ENCODE data around the gene MEPCE. TPM values are rescaled to one million over a fixed set of nuclear protein-coding genes. Genes with fewer than 3 reads are reported as not detected.

MEPCE gene
- polyA plus RNA-seq, 6 donors from 2014 or later, result 10.9 to 24.6 (median 19.5) TPM

- no peak for ATAC-seq (ENCODE audit: low read depth in 2 of 2)
- Mint-ChIP-seq H3K27me3 (no peaks in the 10 kb centered on the region), H3K27ac (peak overlapping the region; percentile 29 to 98 (median 81)), H3K9me3 (no peaks in the 10 kb centered on the region), H3K36me3 (peaks cover 0 to 8% of the 10 kb centered on the region in 2 donors), H3K4me1 (peaks cover 43 to 58% (median 54%) of the 10 kb centered on the region in 3 donors), H3K4me3 (peak overlapping the region; percentile 90 to 99 (median 96))
- no peak for DNase-seq
Observed at GRCh38 chr7:100477871-100478267, 48.2 kb downstream of the MEPCE start.

GRCh38 chr7:100478958-100479660, 49.5 kb downstream of the MEPCE start, which contains the start of gene TSC22D4:
TSS of gene TSC22D4 (minus strand) at chr7:100479214. CDS start at chr7:100478038, 1,176 bp downstream.
- Mint-ChIP-seq H3K4me1 (peaks cover 36 to 48% (median 43%) of the 10 kb centered on the region in 3 donors), H3K27me3 (no peaks in the 10 kb centered on the region)

GRCh38 chr7:100481466-100481865, 51.8 kb downstream of the MEPCE start:
- no peak for DNase-seq
- H3K4me1 Mint-ChIP-seq, result peaks cover 24 to 31% (median 29%) of the 10 kb centered on the region in 3 donors
- H3K36me3 Mint-ChIP-seq, result peaks cover 0 to 8% of the 10 kb centered on the region in 2 donors
- H3K9me3 Mint-ChIP-seq, result no peaks in the 10 kb centered on the region
- peaks cover 0 to 10% (median 9%) of the 10 kb centered on the region in 3 donors for H3K27me3 Mint-ChIP-seq
- peak overlapping the region in 6 of 8 donors; percentile 6 to 99 (median 42) for H3K4me3 Mint-ChIP-seq
- peak overlapping the region in 1 of 6 donors; percentile 38 for H3K27ac Mint-ChIP-seq
- ATAC-seq (ENCODE audit: low read depth in 2 of 2), result no peak

More at GRCh38 chr7:100478958-100479660, 49.5 kb downstream of the MEPCE start, which contains the start of gene TSC22D4:
- H3K9me3 Mint-ChIP-seq, result no peaks in the 10 kb centered on the region
- ATAC-seq (ENCODE audit: low read depth in 2 of 2), result peak; percentile 67 to 71
- DNase-seq, result peak; percentile 86
- H3K36me3 Mint-ChIP-seq, result peaks cover 0 to 8% of the 10 kb centered on the region in 2 donors
- peak within 1 kb of the TSS; percentile 90 to 99 (median 96) for H3K4me3 Mint-ChIP-seq
- peak within 1 kb of the TSS; percentile 89 to 98 (median 94) for H3K27ac Mint-ChIP-seq

- Mint-ChIP-seq H3K4me3 (peak overlapping the region; percentile 82 to 99 (median 84)), H3K36me3 (no peaks in the 10 kb centered on the region), H3K27me3 (peaks cover 0 to 10% (median 10%) of the 10 kb centered on the region in 3 donors), H3K27ac (peak overlapping the region in 3 of 6 donors; percentile 21 to 69 (median 56)), H3K4me1 (peaks cover 13 to 24% (median 20%) of the 10 kb centered on the region in 3 donors), H3K9me3 (no peaks in the 10 kb centered on the region)
- ATAC-seq (ENCODE audit: low read depth in 2 of 2) (no peak), DNase-seq (no peak)
Observed at GRCh38 chr7:100482728-100483089, 53.1 kb downstream of the MEPCE start.

GRCh38 chr7:100483090-100483721, 53.6 kb downstream of the MEPCE start:
- Mint-ChIP-seq H3K27me3 (peaks cover 0 to 10% (median 10%) of the 10 kb centered on the region in 3 donors), H3K4me1 (peaks cover 13 to 21% (median 17%) of the 10 kb centered on the region in 3 donors), H3K9me3 (no peaks in the 10 kb centered on the region), H3K36me3 (no peaks in the 10 kb centered on the region), H3K27ac (peak overlapping the region in 2 of 6 donors; percentile 21 to 56), H3K4me3 (peak overlapping the region; percentile 82 to 99 (median 84))
- ATAC-seq (ENCODE audit: low read depth in 2 of 2) (peak; percentile 67 to 68), DNase-seq (peak; percentile 84)

Other genes with a start within 250 kb of the MEPCE start
- 10 to 100 TPM; 37.5 to 67.4 (median 56.4) TPM for gene PVRIG, start 209.9 kb upstream of the MEPCE start, polyA plus RNA-seq (ENCODE audit: low read depth in 6 of 6)
- 10 to 100 TPM in 1 of 6 donors, 1 to 10 TPM in 5; 5.0 to 10.3 (median 8.5) TPM for gene SPDYE3, start 122.1 kb upstream of the MEPCE start, polyA plus RNA-seq (ENCODE audit: low read depth in 6 of 6)
- gene PILRB, start 71.7 kb upstream of the MEPCE start, polyA plus RNA-seq (ENCODE audit: low read depth in 6 of 6), result 10 to 100 TPM in 2 of 6 donors, 1 to 10 TPM in 4; 3.5 to 28.7 (median 7.0) TPM
- gene PILRA, start 56.3 kb upstream of the MEPCE start, polyA plus RNA-seq (ENCODE audit: low read depth in 6 of 6), result 1 to 10 TPM in 1 of 6 donors, under 1 TPM in 4, not detected in 1; 0.53 to 1.8 (median 0.53) TPM
- gene ZCWPW1, start 1.1 kb upstream of the MEPCE start, polyA plus RNA-seq (ENCODE audit: low read depth in 6 of 6), result 10 to 100 TPM in 5 of 6 donors, 1 to 10 TPM in 1; 9.4 to 24.9 (median 13.3) TPM
- gene PPP1R35, start 6.7 kb downstream of the MEPCE start, polyA plus RNA-seq (ENCODE audit: low read depth in 6 of 6), result 10 to 100 TPM; 21.8 to 46.8 (median 27.5) TPM
- under 1 TPM in 1 of 6 donors, not detected in 5; 0.45 TPM for gene SPACDR, start 34.4 kb downstream of the MEPCE start, polyA plus RNA-seq (ENCODE audit: low read depth in 6 of 6)
- 10 to 100 TPM; 17.5 to 23.6 (median 20.7) TPM for gene TSC22D4, start 49.4 kb downstream of the MEPCE start, polyA plus RNA-seq (ENCODE audit: low read depth in 6 of 6)
- gene NYAP1, start 54.1 kb downstream of the MEPCE start, polyA plus RNA-seq (ENCODE audit: low read depth in 6 of 6), result not detected
- gene AGFG2, start 109.4 kb downstream of the MEPCE start, polyA plus RNA-seq (ENCODE audit: low read depth in 6 of 6), result 1 to 10 TPM in 5 of 6 donors, not detected in 1; 3.1 to 5.9 (median 4.1) TPM
- not detected for gene SAP25, start 144.1 kb downstream of the MEPCE start, polyA plus RNA-seq (ENCODE audit: low read depth in 6 of 6)
- gene LRCH4, start 156.3 kb downstream of the MEPCE start, polyA plus RNA-seq (ENCODE audit: low read depth in 6 of 6), result 100 to 1,000 TPM in 4 of 6 donors, 10 to 100 TPM in 2; 81.4 to 172 (median 106) TPM
- gene FBXO24, start 156.5 kb downstream of the MEPCE start, polyA plus RNA-seq (ENCODE audit: low read depth in 6 of 6), result 1 to 10 TPM in 2 of 6 donors, under 1 TPM in 3, not detected in 1; 0.13 to 1.7 (median 0.89) TPM
- 1 to 10 TPM in 1 of 6 donors, under 1 TPM in 4, not detected in 1; 0.23 to 1.1 (median 0.86) TPM for gene PCOLCE, start 172.5 kb downstream of the MEPCE start, polyA plus RNA-seq (ENCODE audit: low read depth in 6 of 6)
- gene MOSPD3, start 182.7 kb downstream of the MEPCE start, polyA plus RNA-seq (ENCODE audit: low read depth in 6 of 6), result 10 to 100 TPM in 5 of 6 donors, 1 to 10 TPM in 1; 7.7 to 18.2 (median 13.1) TPM
- 1 to 10 TPM in 1 of 6 donors, under 1 TPM in 3, not detected in 2; 0.58 to 1.3 (median 0.65) TPM for gene TFR2, start 211.7 kb downstream of the MEPCE start, polyA plus RNA-seq (ENCODE audit: low read depth in 6 of 6)
- not detected for gene ACTL6B, start 226.6 kb downstream of the MEPCE start, polyA plus RNA-seq (ENCODE audit: low read depth in 6 of 6)
- 10 to 100 TPM; 46.2 to 65.4 (median 56.2) TPM for gene GNB2, start 243.9 kb downstream of the MEPCE start, polyA plus RNA-seq (ENCODE audit: low read depth in 6 of 6)